ENCODE results near the gene LRRC23.

Gene LRRC23

GRCh38 chr12:6927379-6928021, 22.9 kb downstream of the LRRC23 start, which contains the start of gene ATN1:
TSS of gene ATN1 (plus strand) at chr12:6927959. CDS start at chr12:6934002, 6,043 bp downstream.
- peak within 1 kb of the TSS; percentile 60 for H3K4me3 ChIP-seq (replicated peaks; ENCODE audit: insufficient read depth, low read length)
- no peaks in the 10 kb centered on the region for H3K27me3 ChIP-seq (ENCODE audit: insufficient read depth, poor library complexity, severe bottlenecking)
- no peak within 1 kb of the TSS; the same call in 1 of the 2 replicates for H3K27ac ChIP-seq (replicated peaks)
- DNase-seq (ENCODE audit: low read depth in 1 of 2, low spot score in 1 of 2) = peak in 1 of 2 experiments; percentile 71
- no peak for TF ChIP-seq GABPA (IDR thresholded peaks at IDR 0.05; ENCODE audit: low read depth)
- TF ChIP-seq REST (IDR thresholded peaks at IDR 0.05; ENCODE audit: insufficient replicate concordance, low read depth) = no peak
- TF ChIP-seq CTCF (IDR thresholded peaks at IDR 0.05; ENCODE audit: insufficient read depth, low read length) = no peak
- TF ChIP-seq POLR2AphosphoS5 (IDR thresholded peaks at IDR 0.05; ENCODE audit: low read depth) = no peak
- no peak for TF ChIP-seq SPI1 (IDR thresholded peaks at IDR 0.05; ENCODE audit: borderline replicate concordance, low read depth)

GRCh38 chr12:6928022-6928702, 23.5 kb downstream of the LRRC23 start:
- no peaks in the 10 kb centered on the region for H3K27me3 ChIP-seq (ENCODE audit: insufficient read depth, poor library complexity, severe bottlenecking)
- TF ChIP-seq REST (IDR thresholded peaks at IDR 0.05; ENCODE audit: insufficient replicate concordance, low read depth) = no peak
- no peak for TF ChIP-seq POLR2AphosphoS5 (IDR thresholded peaks at IDR 0.05; ENCODE audit: low read depth)
- TF ChIP-seq SPI1 (IDR thresholded peaks at IDR 0.05; ENCODE audit: borderline replicate concordance, low read depth) = no peak
- no peak for TF ChIP-seq GABPA (IDR thresholded peaks at IDR 0.05; ENCODE audit: low read depth)
- no peak for TF ChIP-seq CTCF (IDR thresholded peaks at IDR 0.05; ENCODE audit: insufficient read depth, low read length)
- no peak overlapping the region for H3K27ac ChIP-seq (replicated peaks)
- peak overlapping the region; percentile 60 for H3K4me3 ChIP-seq (replicated peaks; ENCODE audit: insufficient read depth, low read length)
- no peak for DNase-seq (ENCODE audit: low read depth in 1 of 2, low spot score in 1 of 2)

GRCh38 chr12:6928703-6929407, 24.2 kb downstream of the LRRC23 start:
- Histone ChIP-seq H3K27me3 (ENCODE audit: insufficient read depth, poor library complexity, severe bottlenecking) (no peaks in the 10 kb centered on the region), H3K4me3 (replicated peaks; ENCODE audit: insufficient read depth, low read length) (peak overlapping the region; percentile 60), H3K27ac (replicated peaks) (no peak overlapping the region)
- DNase-seq (ENCODE audit: low read depth in 1 of 2, low spot score in 1 of 2) = no peak
- TF ChIP-seq CTCF (IDR thresholded peaks at IDR 0.05; ENCODE audit: insufficient read depth, low read length) (no peak), SPI1 (IDR thresholded peaks at IDR 0.05; ENCODE audit: borderline replicate concordance, low read depth) (no peak), GABPA (IDR thresholded peaks at IDR 0.05; ENCODE audit: low read depth) (no peak), REST (IDR thresholded peaks at IDR 0.05; ENCODE audit: insufficient replicate concordance, low read depth) (no peak), POLR2AphosphoS5 (IDR thresholded peaks at IDR 0.05; ENCODE audit: low read depth) (no peak)
